ENCODE data around the gene SERPINA5. TPM values are rescaled to one million over a fixed set of nuclear protein-coding genes. Genes with fewer than 3 reads are reported as not detected.

SERPINA5 gene
- total RNA-seq, 1 donor from 2014 or later = 4.3 TPM

DNA sequence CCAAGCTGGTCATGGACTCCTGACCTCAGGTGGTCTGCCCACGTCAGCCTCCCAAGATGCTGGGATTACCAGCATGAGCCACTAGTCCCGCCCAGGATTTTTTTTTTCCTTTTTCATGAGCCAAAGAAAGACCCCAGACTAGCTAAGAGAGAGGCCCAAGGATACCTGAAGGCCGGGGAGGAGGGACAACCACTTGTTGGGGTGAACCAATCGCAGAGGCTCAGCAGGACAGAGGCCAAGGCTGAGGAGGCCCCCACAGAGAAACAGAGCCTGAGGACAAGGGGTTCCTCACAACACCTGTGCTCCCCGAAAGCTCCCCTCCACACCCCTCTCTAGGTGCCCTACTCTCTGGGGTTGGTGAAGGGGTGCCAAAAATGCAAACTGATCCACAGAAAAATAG is 30.0 kb downstream of the SERPINA5 start:
- no peaks in the 10 kb centered on the region for H3K36me3 ChIP-seq
- DNase-seq (ENCODE audit: low spot score in 2 of 2) = no peak
- no peaks in the 10 kb centered on the region for H3K9me3 ChIP-seq
- intact Hi-C loops (cut with DNase I) = no loop called here
- H3K27me3 ChIP-seq = no peaks in the 10 kb centered on the region
- TF ChIP-seq, protein P1, sequence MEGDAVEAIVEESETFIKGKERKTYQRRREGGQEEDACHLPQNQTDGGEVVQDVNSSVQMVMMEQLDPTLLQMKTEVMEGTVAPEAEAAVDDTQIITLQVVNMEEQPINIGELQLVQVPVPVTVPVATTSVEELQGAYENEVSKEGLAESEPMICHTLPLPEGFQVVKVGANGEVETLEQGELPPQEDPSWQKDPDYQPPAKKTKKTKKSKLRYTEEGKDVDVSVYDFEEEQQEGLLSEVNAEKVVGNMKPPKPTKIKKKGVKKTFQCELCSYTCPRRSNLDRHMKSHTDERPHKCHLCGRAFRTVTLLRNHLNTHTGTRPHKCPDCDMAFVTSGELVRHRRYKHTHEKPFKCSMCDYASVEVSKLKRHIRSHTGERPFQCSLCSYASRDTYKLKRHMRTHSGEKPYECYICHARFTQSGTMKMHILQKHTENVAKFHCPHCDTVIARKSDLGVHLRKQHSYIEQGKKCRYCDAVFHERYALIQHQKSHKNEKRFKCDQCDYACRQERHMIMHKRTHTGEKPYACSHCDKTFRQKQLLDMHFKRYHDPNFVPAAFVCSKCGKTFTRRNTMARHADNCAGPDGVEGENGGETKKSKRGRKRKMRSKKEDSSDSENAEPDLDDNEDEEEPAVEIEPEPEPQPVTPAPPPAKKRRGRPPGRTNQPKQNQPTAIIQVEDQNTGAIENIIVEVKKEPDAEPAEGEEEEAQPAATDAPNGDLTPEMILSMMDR (IDR thresholded peaks at IDR 0.05) = no peak
- no peak overlapping the region for H3K4me3 ChIP-seq
- no peaks in the 10 kb centered on the region for H3K4me1 ChIP-seq
- H3K27ac ChIP-seq = peak overlapping the region in 1 of 2 donors; percentile 36

DNA sequence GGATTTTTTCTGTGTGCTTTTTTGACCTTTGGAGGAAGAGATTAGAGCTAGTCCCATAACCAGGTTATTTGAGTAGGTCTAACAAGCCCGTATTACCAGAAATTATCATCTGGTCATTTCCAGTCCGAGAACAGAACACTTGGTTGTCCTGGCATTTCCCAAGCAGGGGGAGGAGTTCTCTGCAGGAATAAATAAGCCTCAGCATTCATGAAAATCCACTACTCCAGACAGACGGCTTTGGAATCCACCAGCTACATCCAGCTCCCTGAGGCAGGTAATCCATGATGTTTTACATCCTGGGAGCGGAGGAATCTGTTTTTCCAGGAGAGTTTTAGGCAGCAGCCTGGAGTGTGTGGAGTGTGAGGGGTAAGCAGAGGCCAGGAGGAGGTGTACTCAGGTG is 30.9 kb downstream of the SERPINA5 start, which contains the start of gene SERPINA3:
Gene SERPINA3 (plus strand): TSS at position 218 of the 400 bp plus-strand sequence. CDS start 2,051 bp downstream, outside the sequence.
- H3K27ac ChIP-seq = peak within 1 kb of the TSS in 1 of 2 donors; percentile 36
- H3K4me3 ChIP-seq = no peak within 1 kb of the TSS
- TF ChIP-seq, protein P1 (IDR thresholded peaks at IDR 0.05) = no peak
- no peaks in the 10 kb centered on the region for H3K27me3 ChIP-seq
- no peaks in the 10 kb centered on the region for H3K36me3 ChIP-seq
- intact Hi-C loops (cut with DNase I) = no loop called here
- H3K4me1 ChIP-seq = no peaks in the 10 kb centered on the region
- no peaks in the 10 kb centered on the region for H3K9me3 ChIP-seq
- DNase-seq (ENCODE audit: low spot score in 2 of 2) = no peak

DNA sequence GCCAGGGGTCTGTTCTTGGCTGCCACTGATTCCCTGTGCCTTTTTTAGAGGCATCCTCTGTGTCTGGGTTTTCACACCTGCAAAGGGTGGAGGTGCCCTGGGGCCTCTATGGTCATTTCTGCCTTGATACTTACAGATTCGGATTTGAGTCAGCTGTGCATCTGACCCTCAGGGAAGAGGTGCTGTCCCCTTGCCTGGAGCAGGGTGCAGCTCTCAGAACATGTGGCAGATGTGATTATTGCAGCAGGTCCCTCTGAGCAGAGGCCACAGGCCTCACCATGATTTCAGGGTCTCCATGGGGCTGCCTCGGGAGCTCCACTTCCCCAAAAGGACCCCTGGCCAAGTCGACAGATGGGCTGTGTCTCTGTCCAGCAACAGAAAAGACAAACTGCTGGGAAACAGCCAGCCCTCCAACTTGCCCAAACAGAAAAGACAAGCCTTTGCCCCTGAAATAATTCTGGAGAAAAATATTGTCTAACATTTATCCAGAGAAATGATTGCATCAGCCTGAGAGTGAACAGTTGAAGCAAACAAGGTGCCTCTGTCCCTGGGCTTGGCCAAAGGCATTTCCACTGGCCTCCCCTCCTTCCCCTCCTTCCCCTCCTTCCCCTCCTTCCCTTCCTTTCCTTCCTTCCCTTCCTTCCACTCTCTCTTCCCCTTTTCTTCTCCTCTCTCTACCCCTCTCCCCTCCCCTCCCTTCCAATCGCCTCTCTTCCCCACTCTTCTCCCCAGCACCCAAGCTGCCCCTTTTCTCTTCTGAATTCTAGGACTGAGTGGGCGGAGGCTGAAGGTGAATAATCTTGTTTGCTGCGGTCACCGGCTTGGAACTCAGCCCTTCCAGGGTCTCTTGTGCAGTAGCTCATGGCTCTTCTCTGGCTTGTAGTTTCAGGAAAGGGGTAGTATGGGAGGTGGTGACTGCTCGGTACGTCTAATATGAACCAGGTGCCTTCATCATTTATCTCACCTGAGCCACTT is 31.6 kb downstream of the SERPINA5 start:
- Histone ChIP-seq H3K27ac (peak overlapping the region in 1 of 2 donors; percentile 36), H3K4me1 (no peaks in the 10 kb centered on the region), H3K27me3 (no peaks in the 10 kb centered on the region), H3K9me3 (peaks cover 2 to 4% of the 10 kb centered on the region in 2 donors), H3K4me3 (no peak overlapping the region), H3K36me3 (no peaks in the 10 kb centered on the region)
- DNase-seq (ENCODE audit: low spot score in 2 of 2) = no peak
- intact Hi-C loops (cut with DNase I) = no loop called here
- TF ChIP-seq, protein P1 (IDR thresholded peaks at IDR 0.05) = no peak

DNA sequence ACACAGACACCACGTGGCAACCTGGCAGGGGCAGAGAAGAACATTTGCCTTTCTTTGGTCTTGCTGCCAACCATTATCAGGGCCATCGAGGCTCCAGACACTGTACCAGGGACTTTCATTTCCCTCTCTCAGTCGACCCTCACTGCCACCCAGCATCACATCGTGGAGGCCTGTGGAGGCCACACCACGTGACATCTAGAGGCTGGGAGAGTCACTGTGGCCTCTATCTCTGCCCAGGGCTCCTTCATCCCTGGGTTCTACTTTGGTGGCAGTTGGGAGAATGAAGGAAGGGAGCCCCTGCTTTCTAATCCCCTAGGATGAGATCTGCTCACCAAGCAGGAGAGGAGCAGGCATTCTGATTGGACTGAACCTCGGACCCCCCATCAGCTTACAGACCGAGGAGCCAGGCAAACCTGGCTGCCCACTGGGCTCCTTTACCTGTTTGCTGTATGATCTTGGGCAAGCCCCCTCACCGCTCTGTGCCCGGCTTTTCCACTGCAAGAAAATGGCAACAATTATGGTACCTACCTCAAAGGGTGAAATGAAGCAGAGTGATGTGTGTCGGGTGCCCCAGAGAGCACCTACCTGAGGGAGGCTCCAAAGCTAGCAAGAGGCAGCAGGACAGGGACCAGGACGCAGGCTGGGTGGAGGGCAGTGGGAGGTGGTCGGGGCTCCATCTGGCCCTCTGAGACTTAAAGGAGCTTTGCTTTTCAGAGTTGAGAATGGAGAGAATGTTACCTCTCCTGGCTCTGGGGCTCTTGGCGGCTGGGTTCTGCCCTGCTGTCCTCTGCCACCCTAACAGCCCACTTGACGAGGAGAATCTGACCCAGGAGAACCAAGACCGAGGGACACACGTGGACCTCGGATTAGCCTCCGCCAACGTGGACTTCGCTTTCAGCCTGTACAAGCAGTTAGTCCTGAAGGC is 32.8 kb downstream of the SERPINA5 start:
- intact Hi-C loops (cut with DNase I) = no loop called here
- no peaks in the 10 kb centered on the region for H3K4me1 ChIP-seq
- no peak overlapping the region for H3K27ac ChIP-seq
- H3K4me3 ChIP-seq = no peak overlapping the region
- DNase-seq (ENCODE audit: low spot score in 2 of 2) = no peak
- H3K9me3 ChIP-seq = peaks cover 8 to 13% of the 10 kb centered on the region in 2 donors
- no peaks in the 10 kb centered on the region for H3K36me3 ChIP-seq
- TF ChIP-seq, protein P1 (IDR thresholded peaks at IDR 0.05) = no peak
- H3K27me3 ChIP-seq = no peaks in the 10 kb centered on the region

DNA sequence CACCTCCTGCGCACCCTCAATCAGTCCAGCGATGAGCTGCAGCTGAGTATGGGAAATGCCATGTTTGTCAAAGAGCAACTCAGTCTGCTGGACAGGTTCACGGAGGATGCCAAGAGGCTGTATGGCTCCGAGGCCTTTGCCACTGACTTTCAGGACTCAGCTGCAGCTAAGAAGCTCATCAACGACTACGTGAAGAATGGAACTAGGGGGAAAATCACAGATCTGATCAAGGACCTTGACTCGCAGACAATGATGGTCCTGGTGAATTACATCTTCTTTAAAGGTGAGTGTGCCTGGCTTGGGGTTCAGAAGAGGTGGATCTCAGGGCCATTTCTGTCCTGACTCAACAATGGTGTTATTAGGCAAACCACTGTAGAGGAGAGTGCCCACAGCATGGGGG is 33.6 kb downstream of the SERPINA5 start:
- Histone ChIP-seq H3K27me3 (no peaks in the 10 kb centered on the region), H3K4me1 (no peaks in the 10 kb centered on the region), H3K36me3 (no peaks in the 10 kb centered on the region), H3K4me3 (no peak overlapping the region), H3K27ac (no peak overlapping the region), H3K9me3 (peaks cover 8 to 13% of the 10 kb centered on the region in 2 donors)
- TF ChIP-seq, protein P1 (IDR thresholded peaks at IDR 0.05) = no peak
- DNase-seq (ENCODE audit: low spot score in 2 of 2) = no peak
- intact Hi-C loops (cut with DNase I) = no loop called here

All from ascending aorta (tissue), 2 donors.